GM19452 (cell line): Measurements from ENCODE around the gene CSAG1.
A peak's percentile ranks its signal among the peaks of the same experiment; 100 is the strongest.
"Not testable (repeated sequence)": the region's sequence is repeated elsewhere in the genome, so short reads cannot be mapped to it uniquely, and the experiment has no call there.

ENCODE experiments used
- ATAC-seq: cut with Tn5 transposase; IDR thresholded peaks from one replicate; pipeline ENCODE4 v1.9.1; 2021; ENCODE audit not compliant: unreplicated experiment

Gene CSAG1

GRCh38 chrX:152700390-152700789 is 33.1 kb downstream of the CSAG1 start:
- not testable (repeated sequence) for ATAC-seq

GRCh38 chrX:152697952-152698931 is 35.3 kb downstream of the CSAG1 start, which contains the start of gene MAGEA3:
Gene MAGEA3, plus strand, starts transcription at chrX:152698794. Its CDS starts 2,039 bp downstream, at chrX:152700833.
- ATAC-seq = not testable (repeated sequence)

GRCh38 chrX:152681012-152681411 is 52.5 kb downstream of the CSAG1 start:
- ATAC-seq = peak; percentile 80
